Measurements from ENCODE around the gene ILF3.
"Not testable (repeated sequence)": the region's sequence is repeated elsewhere in the genome, so short reads cannot be mapped to it uniquely, and the experiment has no call there.

Gene ILF3

DNA sequence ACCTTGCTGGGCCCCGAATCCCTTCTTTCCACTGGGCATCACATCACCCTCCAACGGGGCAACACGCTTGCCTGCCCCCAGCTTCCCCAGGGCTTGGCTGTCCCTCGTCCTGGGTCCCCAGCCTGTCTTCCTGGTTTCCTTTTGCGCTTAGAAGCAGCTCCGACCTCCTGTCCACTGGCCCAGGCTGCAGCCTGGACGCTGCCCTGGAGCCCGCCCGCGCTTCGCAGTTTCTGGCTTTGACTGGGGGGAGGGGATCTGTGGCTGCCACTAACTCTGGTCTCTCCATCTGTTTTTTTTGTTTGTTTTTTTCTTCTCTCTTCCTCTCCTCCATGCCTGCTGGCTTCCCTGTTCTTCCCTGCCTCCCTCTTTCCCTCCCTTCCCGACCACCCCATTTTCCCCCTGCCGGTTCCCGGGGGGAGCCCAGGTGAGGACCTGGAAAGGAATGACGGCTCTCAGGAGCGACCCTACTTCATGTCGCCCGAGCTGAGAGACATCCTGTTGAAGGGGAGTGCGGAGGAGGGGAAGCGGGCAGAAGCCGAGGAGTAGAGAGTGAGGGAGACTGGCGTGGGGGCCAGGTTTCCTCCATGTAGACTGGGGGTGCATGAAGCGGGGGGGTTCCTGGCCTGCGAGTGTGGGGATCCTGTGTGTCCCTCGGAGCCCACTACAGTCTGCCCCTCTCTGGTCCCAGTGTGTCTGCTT lies 11.5 kb upstream of the ILF3 start:
- no peak for DNase-seq (ENCODE audit: low read depth, low spot score)

DNA sequence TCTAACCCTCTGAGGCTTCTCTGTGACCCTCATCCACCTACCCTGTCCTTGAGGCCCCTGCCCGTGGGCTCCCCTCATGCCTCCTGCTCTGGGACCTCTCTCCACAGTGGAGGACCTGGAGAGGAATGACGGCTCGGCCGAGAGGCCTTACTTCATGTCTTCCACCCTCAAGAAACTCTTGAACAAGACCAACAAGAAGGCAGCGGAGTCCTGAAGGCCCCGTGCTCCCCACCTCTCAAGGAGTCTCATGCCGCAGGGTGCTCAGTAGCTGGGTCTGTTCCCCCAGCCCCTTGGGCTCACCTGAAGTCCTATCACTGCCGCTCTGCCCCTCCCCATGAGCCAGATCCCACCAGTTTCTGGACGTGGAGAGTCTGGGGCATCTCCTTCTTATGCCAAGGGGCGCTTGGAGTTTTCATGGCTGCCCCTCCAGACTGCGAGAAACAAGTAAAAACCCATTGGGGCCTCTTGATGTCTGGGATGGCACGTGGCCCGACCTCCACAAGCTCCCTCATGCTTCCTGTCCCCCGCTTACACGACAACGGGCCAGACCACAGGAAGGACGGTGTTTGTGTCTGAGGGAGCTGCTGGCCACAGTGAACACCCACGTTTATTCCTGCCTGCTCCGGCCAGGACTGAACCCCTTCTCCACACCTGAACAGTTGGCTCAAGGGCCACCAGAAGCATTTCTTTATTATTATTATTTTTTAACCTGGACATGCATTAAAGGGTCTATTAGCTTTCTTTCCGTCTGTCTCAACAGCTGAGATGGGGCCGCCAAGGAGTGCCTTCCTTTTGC lies 10.8 kb upstream of the ILF3 start:
- no peak for DNase-seq (ENCODE audit: low read depth, low spot score)

DNA sequence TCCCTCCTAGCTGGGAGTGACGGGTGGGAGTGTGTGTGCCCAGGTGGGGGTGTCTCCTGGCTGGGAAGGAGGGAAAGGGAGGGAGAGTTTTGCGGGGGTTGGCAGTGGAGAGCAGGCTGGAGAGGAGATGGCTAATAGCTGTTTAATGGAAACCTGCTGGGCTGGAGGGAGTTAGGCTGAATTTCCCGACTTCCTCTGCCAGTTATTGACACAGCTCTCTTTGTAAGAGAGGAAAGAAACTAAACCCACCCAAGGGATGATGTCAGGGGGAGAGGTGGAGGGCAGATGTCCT lies 10.2 kb upstream of the ILF3 start:
- no peak for DNase-seq (ENCODE audit: low read depth, low spot score)

DNA sequence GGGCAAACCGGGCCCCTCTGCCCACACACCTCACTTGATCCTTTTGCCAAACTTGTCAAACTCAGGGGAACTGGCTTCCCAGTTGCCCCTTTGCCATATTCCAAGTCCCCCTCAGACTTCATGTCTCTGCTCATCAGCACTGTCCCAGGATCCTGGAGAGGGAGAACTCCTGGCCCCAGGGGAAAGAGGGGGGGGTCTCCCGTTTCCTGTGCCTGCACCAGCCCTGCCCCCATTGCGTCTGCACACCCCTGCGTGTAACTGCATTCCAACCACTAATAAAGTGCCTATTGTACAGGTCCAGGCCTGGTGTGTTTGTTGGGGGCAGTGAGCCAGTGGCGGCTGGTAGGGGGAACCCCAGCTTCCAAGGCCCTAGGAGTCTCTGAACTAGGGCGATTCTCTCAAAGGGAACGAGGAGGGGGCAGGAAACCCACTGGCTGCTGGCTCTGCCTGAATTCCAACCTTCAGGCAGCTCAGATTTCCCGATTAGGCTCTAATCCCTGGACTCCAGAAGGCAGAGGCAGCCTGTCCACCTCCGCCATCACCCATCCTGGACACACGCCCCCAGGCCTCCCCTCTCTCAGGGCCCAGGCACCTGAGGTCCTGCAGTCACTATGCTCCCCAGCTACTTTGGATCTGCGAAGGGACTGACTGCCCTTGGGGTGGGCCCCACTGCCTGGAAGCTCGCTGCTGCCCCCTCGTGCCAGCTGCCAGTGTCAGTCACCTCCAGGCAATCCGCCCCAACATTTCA lies 9.7 kb upstream of the ILF3 start:
- DNase-seq (ENCODE audit: low read depth, low spot score) = no peak

DNA sequence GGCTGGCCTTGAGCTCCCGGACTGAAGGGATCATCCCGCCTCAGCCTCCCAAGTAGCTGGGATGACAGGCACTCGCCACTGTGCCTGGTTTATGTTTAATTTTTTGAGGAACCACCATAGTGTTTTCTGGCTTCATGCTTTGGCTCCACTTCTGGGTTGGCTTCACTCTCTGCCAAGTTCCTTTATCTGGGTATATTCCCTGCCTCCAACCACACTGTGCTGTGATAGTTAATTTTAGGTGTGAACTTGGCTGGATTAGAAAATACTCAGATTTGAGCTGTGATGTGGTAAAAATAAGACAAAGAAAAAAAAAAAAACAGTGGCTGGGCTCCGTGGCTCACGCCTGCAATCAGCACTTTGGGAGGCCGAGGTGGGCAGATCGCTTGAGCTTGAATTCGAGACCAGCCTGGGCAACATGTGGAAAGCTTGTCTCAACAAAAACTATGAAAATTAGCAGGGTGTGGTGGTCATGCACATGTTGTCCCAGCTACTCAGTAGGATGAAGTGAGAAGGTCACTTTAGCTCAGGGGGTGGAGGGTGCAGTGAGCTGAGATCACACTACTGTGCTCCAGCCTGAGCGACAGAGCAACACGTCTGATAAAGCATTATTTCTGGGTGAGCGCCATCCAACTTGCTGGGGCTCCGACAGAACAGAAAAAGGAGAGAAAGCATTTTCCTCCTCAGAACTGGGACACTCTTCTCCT lies 7.5 kb upstream of the ILF3 start:
- DNase-seq (ENCODE audit: low read depth, low spot score) = no peak

DNA sequence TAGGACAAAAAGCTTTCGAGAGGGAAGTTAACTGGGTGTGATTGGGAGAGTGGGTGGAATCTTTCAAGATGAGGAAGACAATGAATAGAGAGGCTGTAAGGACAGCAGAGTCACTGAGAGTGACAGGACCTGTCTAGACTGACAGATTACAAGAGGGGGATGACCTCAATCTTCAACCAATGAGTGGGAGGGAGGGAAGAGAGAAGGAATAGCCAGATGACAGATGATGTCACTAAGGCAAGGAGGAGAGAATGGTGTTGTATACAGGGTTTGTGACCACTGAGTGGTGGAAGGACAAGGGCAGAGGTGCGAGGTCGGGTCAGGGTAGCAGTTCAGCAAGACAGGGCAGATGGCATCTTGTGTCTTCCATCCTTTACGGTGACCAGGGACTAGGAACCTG lies 5.8 kb upstream of the ILF3 start:
- DNase-seq (ENCODE audit: low read depth, low spot score) = no peak

DNA sequence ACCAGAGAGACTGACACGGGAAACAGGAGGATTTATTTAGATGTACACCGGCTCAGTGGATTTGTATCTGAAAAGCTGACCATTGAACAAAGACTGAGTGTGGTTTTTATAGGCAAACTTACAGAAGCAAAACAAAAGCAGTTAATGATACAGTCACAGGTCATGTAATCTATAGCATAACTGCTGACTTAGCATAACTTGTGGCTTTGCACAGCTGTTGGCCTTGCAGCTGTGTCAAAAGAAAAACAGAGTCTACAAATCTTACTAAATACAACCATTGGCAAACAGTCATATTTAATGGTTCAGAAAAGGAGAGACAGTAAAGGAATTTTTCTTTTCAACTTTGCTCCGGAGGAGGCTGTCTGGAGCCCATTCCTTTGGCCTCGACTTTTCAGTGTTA lies 2.3 kb upstream of the ILF3 start:
- no peak for DNase-seq (ENCODE audit: low read depth, low spot score)

DNA sequence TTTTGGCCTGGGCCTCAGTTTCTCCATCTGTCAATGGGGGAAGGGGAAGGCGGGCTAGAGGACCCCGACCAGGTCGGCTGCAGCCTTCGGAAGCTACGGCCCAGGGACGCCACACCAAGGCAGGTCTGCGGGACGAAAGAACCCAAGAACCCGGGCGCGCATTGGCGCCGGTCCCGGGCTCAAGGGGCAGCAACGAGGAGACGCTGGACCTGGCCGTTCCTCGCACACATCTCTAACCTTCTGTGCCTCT lies 739 bp upstream of the ILF3 start:
- no peak for DNase-seq (ENCODE audit: low read depth, low spot score)

DNA sequence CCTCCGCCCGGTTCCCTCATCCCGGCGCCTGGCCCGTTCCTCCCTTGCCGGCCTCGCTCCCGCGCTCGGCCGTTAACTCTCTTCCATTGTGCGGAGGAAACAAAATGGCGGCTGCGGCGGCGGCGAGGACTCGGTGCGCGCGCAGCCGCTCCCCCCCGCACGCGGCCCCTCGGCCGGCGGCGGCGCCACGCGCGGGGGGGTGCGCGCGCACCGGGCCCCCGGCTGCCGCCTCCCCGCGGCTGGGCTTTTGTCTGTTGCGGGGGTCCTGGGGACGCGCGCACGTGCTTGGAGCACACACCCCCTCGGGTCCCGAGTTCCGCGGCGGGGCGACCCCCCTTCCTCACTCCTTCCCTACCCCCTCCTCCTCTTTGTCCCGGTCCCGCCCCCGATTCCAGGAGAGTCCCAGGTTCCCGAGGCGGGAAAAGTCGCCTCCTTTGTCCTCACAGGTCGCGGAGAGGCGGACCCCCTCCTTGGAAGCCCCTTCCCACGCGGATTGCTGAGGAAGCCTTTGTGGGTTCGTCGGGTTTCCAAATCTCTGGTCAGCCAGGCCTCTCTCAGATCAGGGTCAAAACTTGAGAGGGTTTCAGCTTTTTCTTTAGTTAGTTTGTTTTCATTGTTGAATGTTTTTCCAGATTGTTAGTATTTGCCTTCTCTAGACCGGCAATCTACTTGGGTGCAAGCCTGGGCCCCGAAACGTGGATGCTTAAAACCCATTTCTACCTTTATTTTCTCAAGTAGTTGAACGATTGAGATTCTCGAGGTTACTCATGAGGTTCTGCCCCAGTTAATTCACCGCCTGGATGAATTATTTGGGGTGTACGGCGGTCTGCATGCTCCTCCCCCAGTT lies 687 bp downstream of the ILF3 start:
- DNase-seq (ENCODE audit: low read depth, low spot score) = no peak

DNA sequence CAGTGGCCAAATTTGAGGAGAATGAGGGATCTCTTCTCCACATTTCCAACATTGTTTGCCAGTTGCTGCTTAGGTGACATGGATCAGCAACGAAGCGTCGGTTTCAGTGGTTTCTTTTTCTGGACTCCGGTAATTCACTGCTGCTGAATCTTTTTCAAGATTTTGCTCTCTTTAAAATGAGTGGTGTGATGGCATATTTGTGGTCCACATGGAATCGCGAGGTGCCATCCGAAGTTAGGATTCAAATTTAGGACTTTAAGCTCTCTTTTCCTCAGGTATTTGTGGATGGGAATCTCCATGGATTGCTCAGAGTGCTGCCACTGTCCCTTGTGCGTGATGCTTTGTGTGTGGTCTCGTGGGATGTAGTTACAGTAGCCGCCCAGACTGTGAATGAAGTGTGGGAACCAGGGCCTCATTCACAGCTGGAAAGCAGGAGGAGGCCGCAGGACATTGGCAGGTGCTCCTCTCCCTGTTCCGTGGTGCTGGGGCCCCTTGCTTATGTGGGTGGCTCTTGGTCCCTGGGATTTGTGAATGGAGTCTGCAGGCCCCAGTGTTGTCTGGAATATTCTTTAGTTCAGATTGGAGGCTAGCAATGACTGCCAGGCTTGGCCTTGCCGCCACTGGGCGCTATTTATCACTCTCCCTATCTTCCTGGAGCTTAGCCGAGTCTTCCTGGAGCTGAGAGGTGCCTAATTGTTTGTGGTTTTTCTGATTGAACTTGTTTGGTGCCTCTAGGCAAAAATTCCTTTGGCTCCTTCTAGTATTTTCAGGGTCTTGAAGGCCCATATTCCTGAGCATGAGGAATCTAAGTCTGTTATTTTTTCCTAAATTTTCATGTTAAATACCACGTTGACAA lies 1.5 kb downstream of the ILF3 start:
- no peak for DNase-seq (ENCODE audit: low read depth, low spot score)

DNA sequence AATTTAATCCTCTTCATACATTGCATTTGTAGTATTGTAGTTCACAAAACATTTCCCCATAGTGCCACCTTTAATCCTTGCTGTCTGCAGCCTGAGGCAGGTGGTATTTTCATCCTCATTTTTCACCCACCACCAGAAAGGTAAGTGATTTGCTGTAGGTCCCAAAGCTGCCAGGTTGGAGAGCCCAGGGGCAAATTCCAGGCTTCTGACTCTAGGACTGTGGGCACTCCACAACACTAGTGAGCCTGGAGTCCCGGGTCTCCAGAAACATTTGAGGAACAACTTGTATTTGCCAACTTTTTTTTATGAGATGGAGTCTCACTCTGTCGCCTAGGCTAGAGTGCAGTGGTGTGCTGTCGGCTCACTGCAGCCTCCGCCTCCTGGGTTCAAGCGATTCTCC lies 6.2 kb downstream of the ILF3 start:
- DNase-seq (ENCODE audit: low read depth, low spot score) = no peak

DNA sequence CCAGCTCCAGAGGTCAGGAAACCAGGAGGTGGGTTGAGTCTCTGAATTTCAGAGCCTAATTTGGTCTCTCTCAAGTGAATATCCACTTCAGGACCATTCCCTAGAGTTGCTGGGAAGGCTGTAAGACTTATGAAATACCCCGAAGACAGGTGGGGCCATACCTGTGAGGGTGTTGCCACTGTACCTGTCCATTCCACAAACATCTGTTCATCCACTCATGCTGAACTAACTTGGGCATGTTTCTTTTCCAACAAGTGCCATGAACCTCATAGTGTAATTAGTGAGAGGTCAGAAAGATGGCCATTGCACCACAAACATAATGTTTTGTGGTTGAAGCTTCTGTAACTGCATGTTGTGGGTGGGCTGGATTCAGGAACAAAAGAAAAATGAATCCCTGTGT lies 7.8 kb downstream of the ILF3 start:
- DNase-seq (ENCODE audit: low read depth, low spot score) = no peak

DNA sequence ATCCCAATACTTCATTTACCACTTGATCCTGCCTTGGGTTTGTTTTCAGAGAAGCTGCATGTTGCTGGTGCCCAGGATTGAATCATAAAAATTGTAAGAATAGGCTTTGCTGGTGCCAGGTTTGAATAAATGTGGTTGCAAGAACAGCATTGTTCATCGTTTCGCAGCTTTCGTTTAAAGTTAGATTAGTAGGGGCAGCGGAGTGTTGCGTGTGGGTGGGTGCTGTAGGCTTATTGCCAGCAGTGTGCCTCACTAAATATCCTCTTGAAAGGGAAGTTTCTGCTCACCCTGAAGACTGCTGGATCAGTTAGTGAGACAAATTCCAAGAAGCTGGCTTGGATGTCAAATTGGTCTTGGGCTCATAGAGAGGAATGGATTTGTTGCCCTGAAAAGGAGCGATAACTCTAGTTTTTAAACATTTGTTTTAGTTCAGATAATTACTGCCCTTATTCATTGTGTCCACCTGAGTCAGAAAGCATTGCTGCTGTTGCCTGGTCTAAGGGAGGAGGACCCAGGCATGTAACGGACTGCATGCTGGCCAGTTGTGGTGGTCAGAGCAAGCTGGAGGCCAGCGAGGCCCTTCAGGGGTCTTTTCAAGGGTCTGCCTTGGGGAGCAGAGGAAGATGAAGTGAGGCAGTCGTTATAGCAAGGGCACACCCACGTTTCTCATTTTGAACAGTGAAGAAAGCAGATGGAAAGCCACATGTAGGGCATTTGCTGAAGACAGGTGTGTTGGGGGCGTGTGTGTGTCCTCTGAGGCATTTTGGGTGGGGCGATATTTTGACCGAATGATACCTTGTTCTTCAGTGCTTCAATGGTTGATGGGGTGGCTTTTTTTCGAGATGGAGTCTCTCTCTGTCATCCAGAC lies 8.5 kb downstream of the ILF3 start:
- no peak for DNase-seq (ENCODE audit: low read depth, low spot score)

DNA sequence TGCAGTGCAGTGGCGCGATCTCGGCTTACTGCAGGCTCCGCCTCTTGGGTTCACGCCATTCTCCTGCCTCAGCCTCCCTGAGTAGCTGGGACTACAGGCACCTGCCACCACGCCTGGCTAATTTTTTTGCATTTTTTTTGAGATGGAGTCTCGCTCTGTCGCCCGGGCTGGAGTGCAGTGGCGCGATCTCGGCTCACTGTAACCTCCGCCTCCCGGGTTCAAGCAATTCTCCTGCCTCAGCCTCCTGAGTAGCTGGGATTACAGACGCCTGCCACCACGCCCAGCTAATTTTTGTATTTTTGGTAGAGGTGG lies 9.1 kb downstream of the ILF3 start:
- DNase-seq (ENCODE audit: low read depth, low spot score) = not testable (repeated sequence)

DNA sequence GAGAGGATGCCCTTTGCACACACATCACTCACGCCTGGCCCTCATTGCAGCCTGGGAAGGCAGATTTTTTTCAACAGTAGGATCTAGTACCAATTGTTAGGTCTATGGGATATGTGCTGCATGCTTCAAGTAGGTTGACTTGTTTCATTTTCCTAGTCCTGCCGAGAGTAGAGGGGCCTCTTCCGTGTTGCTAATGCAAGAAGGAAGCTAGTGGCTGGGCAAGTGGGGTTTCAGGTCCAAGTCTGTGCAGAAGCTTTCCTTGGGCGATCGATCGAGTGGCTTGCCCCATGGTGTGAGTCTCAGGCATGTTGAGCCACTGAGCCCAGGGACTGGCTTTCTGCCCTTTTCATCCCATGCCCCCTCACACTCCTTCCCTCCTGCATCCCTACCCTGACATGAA lies 13.7 kb downstream of the ILF3 start:
- no peak for DNase-seq (ENCODE audit: low read depth, low spot score)

DNA sequence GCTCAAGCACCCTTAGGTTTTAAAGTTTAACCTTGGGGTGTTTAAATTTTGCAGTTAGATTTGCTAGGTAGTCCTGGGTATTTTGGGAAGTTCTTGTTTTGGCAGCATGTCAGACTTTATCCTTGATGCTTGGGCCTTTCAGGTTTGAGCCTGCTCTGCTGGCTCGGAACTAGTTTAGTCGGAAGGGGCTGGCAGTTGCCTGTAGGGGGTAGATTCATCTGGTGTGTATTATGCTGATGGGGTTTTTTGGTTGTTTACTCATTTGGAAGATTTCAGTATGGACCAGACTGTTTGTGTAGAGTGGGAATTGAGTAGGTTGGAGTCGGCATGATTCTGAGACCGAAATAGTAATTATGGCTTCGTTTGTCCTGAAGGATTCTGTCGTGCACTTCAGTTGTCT lies 15.1 kb downstream of the ILF3 start:
- DNase-seq (ENCODE audit: low read depth, low spot score) = no peak

DNA sequence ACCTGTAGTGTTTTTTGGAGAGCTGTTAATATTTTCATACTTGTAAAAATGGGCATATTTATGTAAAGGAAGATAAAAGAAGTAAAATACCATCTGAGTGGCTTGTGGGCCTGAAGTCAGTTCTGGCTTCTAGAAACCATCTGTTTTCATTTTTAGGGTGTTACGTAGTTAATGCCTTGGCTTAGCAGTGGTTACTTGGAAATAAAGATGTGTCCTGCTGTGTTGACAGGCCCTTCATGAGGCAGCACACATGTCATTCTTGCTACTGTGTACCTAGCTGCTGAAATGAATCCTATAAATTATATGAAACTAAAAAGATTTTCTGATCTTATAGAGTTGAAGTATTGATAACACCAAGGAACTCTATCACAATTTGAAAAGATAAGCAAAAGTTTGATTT lies 16.0 kb downstream of the ILF3 start:
- DNase-seq (ENCODE audit: low read depth, low spot score) = no peak

DNA sequence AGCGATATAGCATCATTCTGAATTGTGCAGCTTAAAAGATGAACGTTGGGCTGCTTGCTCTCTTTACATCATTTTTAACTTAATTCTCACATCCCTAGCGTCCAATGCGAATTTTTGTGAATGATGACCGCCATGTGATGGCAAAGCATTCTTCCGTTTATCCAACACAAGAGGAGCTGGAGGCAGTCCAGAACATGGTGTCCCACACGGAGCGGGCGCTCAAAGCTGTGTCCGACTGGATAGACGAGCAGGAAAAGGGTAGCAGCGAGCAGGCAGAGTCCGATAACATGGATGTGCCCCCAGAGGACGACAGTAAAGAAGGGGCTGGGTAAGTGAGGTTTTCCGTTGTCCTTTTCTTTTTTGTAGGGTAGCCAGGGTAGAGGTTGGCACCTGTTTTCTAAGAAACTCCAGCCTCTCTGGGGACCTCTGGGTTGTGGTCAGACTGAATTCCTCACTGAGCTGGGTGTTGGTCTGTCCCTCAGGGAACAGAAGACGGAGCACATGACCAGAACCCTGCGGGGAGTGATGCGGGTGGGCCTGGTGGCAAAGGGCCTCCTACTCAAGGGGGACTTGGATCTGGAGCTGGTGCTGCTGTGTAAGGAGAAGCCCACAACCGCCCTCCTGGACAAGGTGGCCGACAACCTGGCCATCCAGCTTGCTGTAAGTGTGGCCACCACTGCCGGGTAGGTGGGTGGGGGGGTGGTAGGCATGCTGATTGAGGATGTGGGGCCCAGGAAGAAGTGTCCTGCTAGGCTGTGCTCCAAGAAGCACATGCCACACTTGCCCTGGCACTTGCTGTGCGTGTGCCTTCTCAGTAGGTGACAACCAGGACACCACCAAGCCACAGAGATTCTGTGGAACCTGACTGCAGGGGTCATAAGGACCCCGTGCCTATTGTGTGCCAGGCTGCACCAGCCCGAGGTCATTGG lies 17.0 kb downstream of the ILF3 start:
- DNase-seq (ENCODE audit: low read depth, low spot score) = no peak

DNA sequence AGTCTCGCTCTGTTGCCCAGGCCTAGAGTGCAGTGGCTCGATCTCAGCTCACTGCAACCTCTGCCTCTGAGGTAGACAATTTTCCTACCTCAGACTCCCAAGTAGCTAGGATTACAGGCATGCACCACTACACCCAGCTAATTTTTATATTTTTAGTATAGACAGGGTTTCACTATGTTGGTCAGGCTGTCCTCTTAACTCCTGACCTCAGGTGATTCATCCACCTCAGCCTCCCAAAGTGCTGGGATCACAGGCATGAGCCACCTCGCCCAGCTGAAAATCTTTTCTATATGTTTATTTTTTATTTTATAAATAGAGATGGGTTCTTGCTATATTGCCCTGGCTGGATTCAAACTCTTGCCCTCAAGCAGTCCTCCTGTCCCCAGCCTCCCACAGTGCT lies 17.8 kb downstream of the ILF3 start:
- not testable (repeated sequence) for DNase-seq (ENCODE audit: low read depth, low spot score)
